ENCODE data around the gene MYF6. TPM values are rescaled to one million over a fixed set of nuclear protein-coding genes. Genes with fewer than 3 reads are reported as not detected.

Gene MYF6
- total and polyA plus RNA-seq, 9 of the 15 experiments (the other 6 are each of a cell fraction or from before 2014, with no cell fraction given): not detected

DNA sequence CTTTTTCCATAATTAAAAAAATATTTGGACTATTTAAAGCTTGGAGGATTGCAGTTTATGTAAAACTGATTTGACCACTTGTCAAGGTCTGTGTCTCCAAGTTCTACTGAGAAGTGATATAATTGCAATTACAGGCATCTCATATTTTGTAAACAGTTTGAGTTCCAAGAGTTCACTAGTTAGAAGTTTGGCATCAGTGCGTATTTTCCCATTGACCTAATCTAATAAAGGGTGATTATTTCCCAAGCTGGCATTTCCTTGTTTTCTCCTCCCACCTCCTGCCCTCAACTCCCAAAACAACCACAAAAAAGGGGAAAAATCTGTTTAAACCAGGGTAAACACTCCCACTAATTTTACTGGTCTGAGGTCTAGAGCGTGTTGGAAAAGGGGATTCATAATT lies 3.0 kb upstream of the MYF6 start:
- ATAC-seq: no peak
- H3K27me3 ChIP-seq (ENCODE audit: control insufficient read depth in 2 of 2, insufficient read depth in 2 of 2, low read length in 2 of 2): no peaks in the 10 kb centered on the region
- 0% methylated on average over 2 of the region's 2 CpGs for WGBS (ENCODE audit: insufficient coverage, low coverage, missing lambda C conversion rate)
- DNase-seq (ENCODE audit: extremely low read depth in 1 of 4, low spot score in 3 of 4): no peak
- H3K4me3 ChIP-seq: no peak overlapping the region
- in situ Hi-C loops (cut with MboI) (no loop called here), intact Hi-C loops (cut with micrococcal nuclease) (no loop called here)
- no peak overlapping the region for H3K4me2 ChIP-seq (ENCODE audit: insufficient read depth, low read length)
- no peaks in the 10 kb centered on the region for H3K36me3 ChIP-seq (ENCODE audit: control insufficient read depth, insufficient read depth, low read length)
- no peak for TF ChIP-seq SREBF1 (IDR thresholded peaks at IDR 0.05; ENCODE audit: borderline replicate concordance, low read depth, low read length)
- TF ChIP-seq, protein P1, sequence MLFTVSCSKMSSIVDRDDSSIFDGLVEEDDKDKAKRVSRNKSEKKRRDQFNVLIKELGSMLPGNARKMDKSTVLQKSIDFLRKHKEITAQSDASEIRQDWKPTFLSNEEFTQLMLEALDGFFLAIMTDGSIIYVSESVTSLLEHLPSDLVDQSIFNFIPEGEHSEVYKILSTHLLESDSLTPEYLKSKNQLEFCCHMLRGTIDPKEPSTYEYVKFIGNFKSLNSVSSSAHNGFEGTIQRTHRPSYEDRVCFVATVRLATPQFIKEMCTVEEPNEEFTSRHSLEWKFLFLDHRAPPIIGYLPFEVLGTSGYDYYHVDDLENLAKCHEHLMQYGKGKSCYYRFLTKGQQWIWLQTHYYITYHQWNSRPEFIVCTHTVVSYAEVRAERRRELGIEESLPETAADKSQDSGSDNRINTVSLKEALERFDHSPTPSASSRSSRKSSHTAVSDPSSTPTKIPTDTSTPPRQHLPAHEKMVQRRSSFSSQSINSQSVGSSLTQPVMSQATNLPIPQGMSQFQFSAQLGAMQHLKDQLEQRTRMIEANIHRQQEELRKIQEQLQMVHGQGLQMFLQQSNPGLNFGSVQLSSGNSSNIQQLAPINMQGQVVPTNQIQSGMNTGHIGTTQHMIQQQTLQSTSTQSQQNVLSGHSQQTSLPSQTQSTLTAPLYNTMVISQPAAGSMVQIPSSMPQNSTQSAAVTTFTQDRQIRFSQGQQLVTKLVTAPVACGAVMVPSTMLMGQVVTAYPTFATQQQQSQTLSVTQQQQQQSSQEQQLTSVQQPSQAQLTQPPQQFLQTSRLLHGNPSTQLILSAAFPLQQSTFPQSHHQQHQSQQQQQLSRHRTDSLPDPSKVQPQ (CRISPR knock-in tag; IDR thresholded peaks at IDR 0.05; ENCODE audit: borderline replicate concordance): no peak
- TF ChIP-seq ZNF561 (CRISPR knock-in tag; conservative IDR thresholded peaks at IDR 0.05): no peak
- no peak for TF ChIP-seq ZSCAN29 (IDR thresholded peaks at IDR 0.05)
- no peak for TF ChIP-seq FOXP1 (CRISPR knock-in tag; IDR thresholded peaks at IDR 0.05)
- no peak for TF ChIP-seq ZNF175 (CRISPR knock-in tag; IDR thresholded peaks at IDR 0.05; ENCODE audit: low read depth)
- no peak for TF ChIP-seq ARID2 (IDR thresholded peaks at IDR 0.05)
- no peak for TF ChIP-seq TGIF2 (CRISPR knock-in tag; IDR thresholded peaks at IDR 0.05)
- TF ChIP-seq, protein P2, sequence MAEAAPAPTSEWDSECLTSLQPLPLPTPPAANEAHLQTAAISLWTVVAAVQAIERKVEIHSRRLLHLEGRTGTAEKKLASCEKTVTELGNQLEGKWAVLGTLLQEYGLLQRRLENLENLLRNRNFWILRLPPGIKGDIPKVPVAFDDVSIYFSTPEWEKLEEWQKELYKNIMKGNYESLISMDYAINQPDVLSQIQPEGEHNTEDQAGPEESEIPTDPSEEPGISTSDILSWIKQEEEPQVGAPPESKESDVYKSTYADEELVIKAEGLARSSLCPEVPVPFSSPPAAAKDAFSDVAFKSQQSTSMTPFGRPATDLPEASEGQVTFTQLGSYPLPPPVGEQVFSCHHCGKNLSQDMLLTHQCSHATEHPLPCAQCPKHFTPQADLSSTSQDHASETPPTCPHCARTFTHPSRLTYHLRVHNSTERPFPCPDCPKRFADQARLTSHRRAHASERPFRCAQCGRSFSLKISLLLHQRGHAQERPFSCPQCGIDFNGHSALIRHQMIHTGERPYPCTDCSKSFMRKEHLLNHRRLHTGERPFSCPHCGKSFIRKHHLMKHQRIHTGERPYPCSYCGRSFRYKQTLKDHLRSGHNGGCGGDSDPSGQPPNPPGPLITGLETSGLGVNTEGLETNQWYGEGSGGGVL (CRISPR knock-in tag; IDR thresholded peaks at IDR 0.05): no peak
- TF ChIP-seq MYC (IDR thresholded peaks at IDR 0.05; ENCODE audit: low read depth, low read length): no peak
- TF ChIP-seq MYC (CRISPR knock-in tag; IDR thresholded peaks at IDR 0.05; ENCODE audit: borderline replicate concordance, low read depth): no peak
- TF ChIP-seq, protein P3, sequence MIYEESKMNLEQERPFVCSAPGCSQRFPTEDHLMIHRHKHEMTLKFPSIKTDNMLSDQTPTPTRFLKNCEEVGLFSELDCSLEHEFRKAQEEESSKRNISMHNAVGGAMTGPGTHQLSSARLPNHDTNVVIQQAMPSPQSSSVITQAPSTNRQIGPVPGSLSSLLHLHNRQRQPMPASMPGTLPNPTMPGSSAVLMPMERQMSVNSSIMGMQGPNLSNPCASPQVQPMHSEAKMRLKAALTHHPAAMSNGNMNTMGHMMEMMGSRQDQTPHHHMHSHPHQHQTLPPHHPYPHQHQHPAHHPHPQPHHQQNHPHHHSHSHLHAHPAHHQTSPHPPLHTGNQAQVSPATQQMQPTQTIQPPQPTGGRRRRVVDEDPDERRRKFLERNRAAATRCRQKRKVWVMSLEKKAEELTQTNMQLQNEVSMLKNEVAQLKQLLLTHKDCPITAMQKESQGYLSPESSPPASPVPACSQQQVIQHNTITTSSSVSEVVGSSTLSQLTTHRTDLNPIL (CRISPR knock-in tag; IDR thresholded peaks at IDR 0.05): no peak
- TF ChIP-seq ZNF431 (CRISPR knock-in tag; IDR thresholded peaks at IDR 0.05): no peak
- no peak for TF ChIP-seq NCOR1 (IDR thresholded peaks at IDR 0.05)
- H2AFZ ChIP-seq (ENCODE audit: low read depth, low read length): no peak overlapping the region
- ChIA-PET CTCF (ENCODE audit: low intra/inter-chr PET ratio) (no interaction called here), POLR2A (no interaction called here)
- no peak for FAIRE-seq
- no peak overlapping the region for H3K9ac ChIP-seq (ENCODE audit: insufficient read depth in 1 of 2, low read depth in 2 of 2, low read length in 2 of 2)
- H3K4me1 ChIP-seq (replicated peaks in 1 of 2; ENCODE audit: control insufficient read depth in 2 of 2, insufficient read depth in 2 of 2, low read length in 2 of 2): no peaks in the 10 kb centered on the region
- no peaks in the 10 kb centered on the region for H3K9me1 ChIP-seq (ENCODE audit: control insufficient read depth, insufficient read depth, low read length)
- no peak overlapping the region for H3K27ac ChIP-seq (ENCODE audit: extremely low read depth, low read depth, low read length)
- H3K9me3 ChIP-seq (replicated peaks; ENCODE audit: control insufficient read depth, insufficient read depth, low read depth, low read length): no peaks in the 10 kb centered on the region
- no peaks in the 10 kb centered on the region for H4K20me1 ChIP-seq (replicated peaks; ENCODE audit: control insufficient read depth, insufficient read depth, low read length)
- BruUV-seq (replicated peaks): no TSS peak
- no peaks in the 10 kb centered on the region for H3K79me2 ChIP-seq (ENCODE audit: control insufficient read depth, insufficient read depth, low read length)
